HG02678 (cell line): ENCODE results near the gene HHIPL1.

Experiments
- ATAC-seq: cut with Tn5 transposase; IDR thresholded peaks from one replicate; pipeline ENCODE4 v1.9.1; 2021; ENCODE audit warnings: mild to moderate bottlenecking, moderate library complexity; ENCODE audit not compliant: unreplicated experiment

The HHIPL1 gene

GRCh38 chr14:99727096-99727870 lies 82.4 kb downstream of the HHIPL1 start:
- no peak for ATAC-seq

GRCh38 chr14:99728231-99728920 lies 83.4 kb downstream of the HHIPL1 start:
- no peak for ATAC-seq

- no peak for ATAC-seq
These were observed 84.1 kb downstream of the HHIPL1 start for GRCh38 chr14:99728981-99729451.
